Measurements from ENCODE around the gene BAIAP2.

DNA sequence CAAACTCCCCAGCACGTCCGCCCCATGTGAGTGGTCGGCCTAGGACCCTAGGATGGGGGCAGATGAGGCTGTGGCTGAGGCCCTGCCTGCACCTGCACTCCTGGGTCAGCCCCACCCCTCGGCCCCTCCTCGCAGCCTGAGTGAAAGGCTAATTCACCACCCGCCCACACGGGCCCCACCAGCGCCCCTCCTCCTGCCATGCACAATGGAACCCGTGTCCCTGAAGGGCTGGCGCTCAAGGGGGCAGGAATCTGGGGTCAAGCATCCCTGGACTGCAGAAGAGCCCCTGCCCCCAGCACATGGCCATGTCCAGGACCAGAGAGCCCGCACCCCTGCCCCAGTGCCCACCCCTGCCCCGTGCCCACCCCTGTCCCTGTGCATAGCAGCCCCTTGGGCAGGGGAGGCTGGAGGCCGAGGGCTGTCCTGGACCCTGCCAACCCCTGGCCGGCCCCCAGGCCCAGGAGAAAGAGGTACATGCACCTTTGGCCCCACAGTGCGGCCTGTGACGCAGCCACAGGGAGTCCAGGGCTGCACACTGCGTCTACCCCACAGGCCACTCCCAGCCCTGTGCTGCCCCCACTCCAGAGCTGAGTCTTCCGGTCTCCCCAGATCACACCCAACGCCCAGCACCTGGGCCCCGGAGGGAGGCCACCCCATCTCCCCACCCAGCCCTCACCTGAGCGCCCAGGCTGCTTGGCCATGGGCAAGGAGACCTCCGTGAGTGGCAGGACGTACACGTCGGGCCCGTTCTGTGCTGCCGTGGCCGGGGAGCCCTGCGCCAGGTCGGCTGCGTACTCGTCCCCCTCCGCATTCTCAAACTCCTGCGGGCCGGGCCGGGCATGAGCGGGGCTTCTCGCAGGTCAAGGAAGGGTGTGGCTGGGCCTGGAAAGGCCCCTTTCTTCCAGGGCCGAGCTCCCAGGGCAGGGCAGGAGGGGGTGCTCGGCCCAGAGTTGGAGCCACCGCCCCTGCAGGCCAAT lies 95.7 kb downstream of the BAIAP2 start:
- TF ChIP-seq, protein P1, sequence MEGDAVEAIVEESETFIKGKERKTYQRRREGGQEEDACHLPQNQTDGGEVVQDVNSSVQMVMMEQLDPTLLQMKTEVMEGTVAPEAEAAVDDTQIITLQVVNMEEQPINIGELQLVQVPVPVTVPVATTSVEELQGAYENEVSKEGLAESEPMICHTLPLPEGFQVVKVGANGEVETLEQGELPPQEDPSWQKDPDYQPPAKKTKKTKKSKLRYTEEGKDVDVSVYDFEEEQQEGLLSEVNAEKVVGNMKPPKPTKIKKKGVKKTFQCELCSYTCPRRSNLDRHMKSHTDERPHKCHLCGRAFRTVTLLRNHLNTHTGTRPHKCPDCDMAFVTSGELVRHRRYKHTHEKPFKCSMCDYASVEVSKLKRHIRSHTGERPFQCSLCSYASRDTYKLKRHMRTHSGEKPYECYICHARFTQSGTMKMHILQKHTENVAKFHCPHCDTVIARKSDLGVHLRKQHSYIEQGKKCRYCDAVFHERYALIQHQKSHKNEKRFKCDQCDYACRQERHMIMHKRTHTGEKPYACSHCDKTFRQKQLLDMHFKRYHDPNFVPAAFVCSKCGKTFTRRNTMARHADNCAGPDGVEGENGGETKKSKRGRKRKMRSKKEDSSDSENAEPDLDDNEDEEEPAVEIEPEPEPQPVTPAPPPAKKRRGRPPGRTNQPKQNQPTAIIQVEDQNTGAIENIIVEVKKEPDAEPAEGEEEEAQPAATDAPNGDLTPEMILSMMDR (IDR thresholded peaks at IDR 0.05; ENCODE audit: insufficient read depth, low read depth, low read length): no peak
- TF ChIP-seq EZH2 (IDR thresholded peaks at IDR 0.05; ENCODE audit: insufficient read depth, low read length): no peak
